SK-N-MC (cell line): ENCODE measurements around the gene POLR2L.

Experiments
- DNase-seq: peaks from one replicate; pipeline ENCODE4 v3.0.0-alpha.2; 2011; ENCODE audit warnings: low read depth, low spot score
- H3K27ac ChIP-seq: fragments of 200-600 bp; sonication (generic); 2 replicates; pipeline ENCODE4 v1.5.1; 2016; ENCODE audit warnings: mixed run types
- H3K36me3 ChIP-seq: fragments of 200-600 bp; sonication (generic); 2 replicates; pipeline ENCODE4 v1.6.1; 2017; ENCODE audit warnings: antibody characterized with exemption, low read length, mixed read lengths; ENCODE audit not compliant: insufficient read depth
- H3K4me3 ChIP-seq: fragments of 200-600 bp; sonication (generic); 2 replicates; pipeline ENCODE4 v1.5.1; 2016
- H3K9ac ChIP-seq: fragments of 200-600 bp; sonication (generic); 2 replicates; pipeline ENCODE4 v1.8.0; 2017; ENCODE audit warnings: mixed run types, mixed read lengths; ENCODE audit not compliant: insufficient read length
- H3K9me3 ChIP-seq: fragments of 200-600 bp; sonication (generic); 2 replicates; pipeline ENCODE4 v1.6.1; 2017; ENCODE audit warnings: low read depth, mild to moderate bottlenecking, antibody characterized with exemption, low read length, moderate library complexity, mixed read lengths
- EZH2 ChIP-seq: fragments of 200-600 bp; sonication (generic); IDR thresholded peaks from one replicate; pipeline ENCODE4 v1.6.1; 2017; ENCODE audit warnings: antibody characterized with exemption
- FOXP2 ChIP-seq: optimal IDR thresholded peaks from 2 replicates; pipeline ENCODE3; 2011; ENCODE audit warnings: mild to moderate bottlenecking, moderate library complexity; ENCODE audit not compliant: insufficient read depth; ENCODE audit errors: extremely low read length, control extremely low read depth
- POLR2AphosphoS5 ChIP-seq: IDR thresholded peaks from 2 replicates; pipeline ENCODE4 v1.6.1; 2012; ENCODE audit warnings: mild to moderate bottlenecking, low read depth, low read length, borderline replicate concordance

POLR2L gene

GRCh38 chr11:842370-843002 lies at the start of gene POLR2L, which contains the start of gene TSPAN4:
TSS of gene POLR2L (minus strand) at chr11:842529. CDS start at chr11:842508, 21 bp downstream.
TSS of gene TSPAN4 (plus strand) at chr11:842852. CDS start at chr11:850305, 7,453 bp downstream.
- DNase-seq, result no peak
- H3K36me3 ChIP-seq, result peaks cover 28% of the 10 kb centered on the region
- no peaks in the 10 kb centered on the region for H3K9me3 ChIP-seq
- peak within 1 kb of the TSS; percentile 96 for H3K27ac ChIP-seq
- H3K9ac ChIP-seq, result peak within 1 kb of the TSS; percentile 95
- no peak for TF ChIP-seq FOXP2
- TF ChIP-seq POLR2AphosphoS5, result peak; percentile 97
- TF ChIP-seq EZH2, result no peak
- H3K4me3 ChIP-seq, result peak within 1 kb of the TSS; percentile 97

- Histone ChIP-seq H3K4me3 (peak overlapping the region; percentile 49), H3K27ac (peak overlapping the region; percentile 39; the same call in 1 of the 2 replicates), H3K9ac (no peak overlapping the region), H3K9me3 (no peaks in the 10 kb centered on the region), H3K36me3 (no peaks in the 10 kb centered on the region; the same call in 1 of the 2 replicates)
- TF ChIP-seq FOXP2 (no peak), POLR2AphosphoS5 (no peak), EZH2 (no peak)
- no peak for DNase-seq
These were observed 48.6 kb upstream of the POLR2L start for GRCh38 chr11:890794-891540.

GRCh38 chr11:889687-890475 lies 47.6 kb upstream of the POLR2L start:
- Histone ChIP-seq H3K9ac (no peak overlapping the region), H3K4me3 (no peak overlapping the region), H3K36me3 (no peaks in the 10 kb centered on the region; the same call in 1 of the 2 replicates), H3K9me3 (no peaks in the 10 kb centered on the region), H3K27ac (no peak overlapping the region)
- no peak for DNase-seq
- no peak for TF ChIP-seq POLR2AphosphoS5
- no peak for TF ChIP-seq FOXP2
- no peak for TF ChIP-seq EZH2

GRCh38 chr11:889257-889656 lies 46.9 kb upstream of the POLR2L start:
- no peaks in the 10 kb centered on the region; the same call in 1 of the 2 replicates for H3K36me3 ChIP-seq
- TF ChIP-seq FOXP2 (no peak), POLR2AphosphoS5 (no peak), EZH2 (no peak)

GRCh38 chr11:888310-889212 lies 46.2 kb upstream of the POLR2L start:
- Histone ChIP-seq H3K27ac (no peak overlapping the region), H3K9me3 (no peaks in the 10 kb centered on the region), H3K9ac (no peak overlapping the region), H3K4me3 (no peak overlapping the region), H3K36me3 (no peaks in the 10 kb centered on the region; the same call in 1 of the 2 replicates)
- TF ChIP-seq FOXP2 (no peak), POLR2AphosphoS5 (no peak), EZH2 (no peak)
- DNase-seq, result no peak

More at GRCh38 chr11:889257-889656, 46.9 kb upstream of the POLR2L start:
- H3K4me3 ChIP-seq, result no peak overlapping the region
- no peak for DNase-seq
- no peak overlapping the region for H3K9ac ChIP-seq
- no peaks in the 10 kb centered on the region for H3K9me3 ChIP-seq
- no peak overlapping the region for H3K27ac ChIP-seq

- Histone ChIP-seq H3K9ac (no peak overlapping the region), H3K36me3 (no peaks in the 10 kb centered on the region; the same call in 1 of the 2 replicates), H3K27ac (no peak overlapping the region), H3K4me3 (no peak overlapping the region), H3K9me3 (no peaks in the 10 kb centered on the region)
- no peak for DNase-seq
- TF ChIP-seq POLR2AphosphoS5, result no peak
- TF ChIP-seq FOXP2, result no peak
- TF ChIP-seq EZH2, result no peak
These were observed 45.3 kb upstream of the POLR2L start for GRCh38 chr11:887589-887988.

- H3K9ac ChIP-seq, result no peak overlapping the region
- H3K4me3 ChIP-seq, result no peak overlapping the region
- no peaks in the 10 kb centered on the region for H3K9me3 ChIP-seq
- no peak for DNase-seq
- no peak overlapping the region for H3K27ac ChIP-seq
- TF ChIP-seq EZH2 (no peak), FOXP2 (no peak), POLR2AphosphoS5 (no peak)
- H3K36me3 ChIP-seq, result no peaks in the 10 kb centered on the region; the same call in 1 of the 2 replicates
These were observed 44.2 kb upstream of the POLR2L start for GRCh38 chr11:886568-886967.
